Measurements from ENCODE around the gene KIAA1614.
"Not testable (repeated sequence)": the region's sequence is repeated elsewhere in the genome, so short reads cannot be mapped to it uniquely, and the experiment has no call there.

KIAA1614 gene

DNA sequence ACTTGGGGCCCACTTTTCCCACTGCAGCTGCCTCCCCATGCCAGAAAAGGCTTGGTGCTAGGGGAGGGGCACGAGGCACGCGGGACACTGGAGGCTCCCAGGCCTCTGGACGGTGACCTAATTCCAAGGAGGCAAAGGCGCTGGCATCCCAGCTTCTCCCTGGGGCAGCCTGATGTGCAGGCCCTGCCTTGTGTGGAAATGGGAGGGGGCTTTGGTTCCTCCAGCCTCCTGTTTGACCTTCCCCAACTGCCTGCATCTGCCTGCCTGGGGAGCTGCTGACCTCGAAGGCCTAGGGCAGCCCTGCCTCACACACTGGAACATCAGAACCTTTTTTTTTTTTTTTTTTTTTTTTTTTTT, 39.9 kb downstream of the KIAA1614 start:
- H3K27me3 Mint-ChIP-seq: no peaks in the 10 kb centered on the region
- peaks cover 25% of the 10 kb centered on the region for H3K36me3 Mint-ChIP-seq (ENCODE audit: low read depth)
- H3K4me1 Mint-ChIP-seq (ENCODE audit: low read depth): peaks cover 10% of the 10 kb centered on the region
- H3K4me3 Mint-ChIP-seq: no peak overlapping the region
- peaks cover 4% of the 10 kb centered on the region for H3K9me3 Mint-ChIP-seq
- H3K27ac Mint-ChIP-seq: no peak overlapping the region

DNA sequence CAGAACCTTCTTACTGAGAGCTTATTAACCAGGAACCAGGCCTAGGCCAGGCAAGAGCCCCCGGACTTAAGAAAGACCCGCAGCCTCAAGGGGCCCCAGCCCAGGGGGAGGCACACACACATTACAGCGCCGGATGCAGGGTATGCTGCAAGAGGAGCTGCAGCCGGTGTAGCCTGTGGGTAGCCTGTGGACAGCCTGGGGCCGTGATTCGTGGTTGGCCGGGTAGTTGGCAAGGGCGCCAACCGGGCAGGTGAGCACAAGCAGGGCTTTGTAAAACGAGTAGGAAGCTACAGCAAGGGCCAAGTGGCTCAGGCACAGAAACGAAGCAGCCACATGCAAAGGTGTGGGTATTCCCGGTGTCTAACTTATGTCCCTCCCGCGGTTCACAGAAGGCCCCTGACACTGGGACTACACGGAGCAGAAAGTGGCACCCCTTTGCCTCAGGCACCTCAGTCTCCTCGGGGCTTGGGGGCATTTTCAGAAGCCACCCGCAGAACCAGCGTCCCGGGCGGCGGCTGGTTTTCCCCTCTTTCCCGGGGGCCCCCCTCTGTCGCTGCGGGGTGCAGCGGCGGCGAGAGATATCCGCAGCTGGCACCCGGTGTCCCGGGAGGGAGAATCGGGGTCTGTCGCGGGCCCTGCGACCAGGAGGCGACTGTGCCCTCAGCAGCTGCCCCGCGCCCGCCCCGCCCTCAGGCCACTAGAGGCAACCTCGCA, 40.8 kb downstream of the KIAA1614 start:
- Mint-ChIP-seq H3K4me3 (peak overlapping the region; percentile 73), H3K27me3 (no peaks in the 10 kb centered on the region), H3K9me3 (peaks cover 4% of the 10 kb centered on the region), H3K36me3 (ENCODE audit: low read depth) (peaks cover 24% of the 10 kb centered on the region), H3K4me1 (ENCODE audit: low read depth) (peaks cover 10% of the 10 kb centered on the region), H3K27ac (peak overlapping the region; percentile 45)

DNA sequence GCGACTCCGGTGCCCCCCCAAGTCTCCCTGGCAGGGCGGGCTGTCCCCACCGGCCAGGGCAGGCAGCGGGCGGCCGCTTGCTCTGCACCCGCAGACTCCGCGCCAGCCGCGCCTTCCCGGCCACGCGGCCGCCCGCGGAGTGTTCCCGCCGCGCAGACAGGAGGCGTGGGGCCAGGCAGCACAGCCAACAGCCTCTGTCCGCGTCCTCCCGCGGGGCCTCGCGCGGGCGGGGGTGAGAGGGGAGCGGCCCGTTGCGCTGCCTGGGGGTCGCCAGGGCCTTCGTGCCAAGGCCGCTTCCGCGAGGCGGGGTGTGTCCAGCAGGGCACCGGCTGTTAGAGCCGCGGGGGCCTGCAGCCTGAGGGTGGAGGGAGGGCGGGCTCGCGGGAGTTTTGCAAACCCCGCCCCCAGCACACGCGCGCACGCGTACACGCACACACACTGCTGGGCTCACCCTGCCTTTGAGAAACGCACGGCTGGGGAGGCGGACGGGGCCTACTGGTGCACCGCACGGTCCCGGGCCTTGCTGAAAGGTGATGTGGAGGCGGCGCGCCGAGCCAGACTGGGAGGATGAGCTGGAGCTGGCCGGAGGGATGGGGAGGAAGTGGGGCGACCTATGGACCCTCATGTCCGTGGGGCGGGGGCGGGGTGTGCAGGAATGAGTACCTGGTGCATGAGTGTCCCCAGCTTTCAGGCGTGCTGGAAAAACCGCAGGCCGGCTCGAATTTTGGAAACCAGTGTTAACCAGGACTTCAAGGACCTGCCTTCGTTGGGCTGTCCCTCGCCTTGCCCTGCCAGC, 41.5 kb downstream of the KIAA1614 start:
- no peak overlapping the region for H3K4me3 Mint-ChIP-seq
- peaks cover 25% of the 10 kb centered on the region for H3K36me3 Mint-ChIP-seq (ENCODE audit: low read depth)
- peaks cover 10% of the 10 kb centered on the region for H3K4me1 Mint-ChIP-seq (ENCODE audit: low read depth)
- no peak overlapping the region for H3K27ac Mint-ChIP-seq
- H3K27me3 Mint-ChIP-seq: no peaks in the 10 kb centered on the region
- H3K9me3 Mint-ChIP-seq: no peaks in the 10 kb centered on the region

GRCh38 chr1:180954801-180955165, 42.1 kb downstream of the KIAA1614 start:
- Mint-ChIP-seq H3K27ac (no peak overlapping the region), H3K4me3 (no peak overlapping the region), H3K9me3 (no peaks in the 10 kb centered on the region), H3K4me1 (ENCODE audit: low read depth) (peaks cover 10% of the 10 kb centered on the region), H3K27me3 (no peaks in the 10 kb centered on the region), H3K36me3 (ENCODE audit: low read depth) (peaks cover 26% of the 10 kb centered on the region)

GRCh38 chr1:180956028-180956640, 43.4 kb downstream of the KIAA1614 start:
- peaks cover 35% of the 10 kb centered on the region for H3K36me3 Mint-ChIP-seq (ENCODE audit: low read depth)
- H3K9me3 Mint-ChIP-seq: no peaks in the 10 kb centered on the region
- no peaks in the 10 kb centered on the region for H3K27me3 Mint-ChIP-seq
- peaks cover 10% of the 10 kb centered on the region for H3K4me1 Mint-ChIP-seq (ENCODE audit: low read depth)
- H3K4me3 Mint-ChIP-seq: no peak overlapping the region
- no peak overlapping the region for H3K27ac Mint-ChIP-seq

DNA sequence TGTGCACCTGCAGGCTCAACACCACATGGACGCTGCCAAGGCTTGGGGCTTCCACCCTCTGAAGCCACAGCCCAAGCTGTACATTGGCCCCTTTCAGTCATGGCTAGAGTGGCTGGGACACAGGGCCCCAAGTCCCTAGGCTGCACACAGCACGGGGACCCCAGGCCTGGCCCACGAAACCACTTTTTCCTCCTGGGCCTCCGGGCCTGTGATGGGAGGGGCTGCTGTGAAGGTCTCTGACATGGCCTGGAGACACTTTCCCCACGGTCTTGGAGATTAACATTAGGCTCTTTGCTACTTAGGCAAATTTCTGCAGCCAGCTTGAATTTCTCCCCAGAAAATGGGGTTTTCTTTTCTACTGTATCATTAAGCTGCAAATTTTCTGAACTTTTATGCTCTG, 46.9 kb downstream of the KIAA1614 start:
- not testable (repeated sequence) for H3K4me1 Mint-ChIP-seq (ENCODE audit: low read depth)
- peaks cover 48% of the 10 kb centered on the region for H3K36me3 Mint-ChIP-seq (ENCODE audit: low read depth)

GRCh38 chr1:180961622-180962021, 48.9 kb downstream of the KIAA1614 start:
- H3K27ac Mint-ChIP-seq: no peak overlapping the region
- H3K9me3 Mint-ChIP-seq: no peaks in the 10 kb centered on the region
- H3K36me3 Mint-ChIP-seq (ENCODE audit: low read depth): peaks cover 57% of the 10 kb centered on the region
- no peaks in the 10 kb centered on the region for H3K27me3 Mint-ChIP-seq
- no peak overlapping the region for H3K4me3 Mint-ChIP-seq
- peaks cover 5% of the 10 kb centered on the region for H3K4me1 Mint-ChIP-seq (ENCODE audit: low read depth)

More for the DNA sequence above, 46.9 kb downstream of the KIAA1614 start:
- not testable (repeated sequence) for H3K27ac Mint-ChIP-seq, H3K4me3 Mint-ChIP-seq, H3K9me3 Mint-ChIP-seq, H3K27me3 Mint-ChIP-seq

DNA sequence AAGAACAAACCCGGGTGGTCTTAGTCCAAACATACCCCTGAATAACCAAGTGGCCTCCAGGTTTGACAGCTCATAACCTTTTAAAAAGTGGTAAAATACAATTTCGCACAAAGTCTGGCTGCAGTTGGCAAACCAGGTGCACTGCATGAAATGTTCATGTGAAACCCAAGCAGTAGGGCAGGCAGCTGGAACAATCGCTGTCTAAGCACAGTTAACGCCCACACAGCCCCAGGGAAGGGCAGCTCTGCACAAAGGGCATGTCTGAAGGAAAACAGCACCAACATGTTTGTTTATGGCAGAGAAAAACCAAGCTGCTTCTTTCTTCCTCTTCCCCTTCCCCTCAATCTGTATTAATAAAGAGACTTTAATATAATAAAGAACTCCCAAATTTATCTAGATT, 49.5 kb downstream of the KIAA1614 start:
- Mint-ChIP-seq H3K27ac (no peak overlapping the region), H3K4me3 (no peak overlapping the region), H3K9me3 (no peaks in the 10 kb centered on the region), H3K27me3 (no peaks in the 10 kb centered on the region), H3K36me3 (ENCODE audit: low read depth) (peaks cover 54% of the 10 kb centered on the region), H3K4me1 (ENCODE audit: low read depth) (peaks cover 8% of the 10 kb centered on the region)

- Mint-ChIP-seq H3K4me3 (no peak overlapping the region), H3K27ac (no peak overlapping the region), H3K27me3 (no peaks in the 10 kb centered on the region), H3K9me3 (no peaks in the 10 kb centered on the region), H3K4me1 (ENCODE audit: low read depth) (peaks cover 8% of the 10 kb centered on the region), H3K36me3 (ENCODE audit: low read depth) (peaks cover 49% of the 10 kb centered on the region)
These were observed 51.4 kb downstream of the KIAA1614 start for GRCh38 chr1:180964056-180964455.

GRCh38 chr1:180964595-180964994, 51.9 kb downstream of the KIAA1614 start:
- Mint-ChIP-seq H3K4me3 (no peak overlapping the region), H3K4me1 (ENCODE audit: low read depth) (peaks cover 9% of the 10 kb centered on the region), H3K27ac (no peak overlapping the region), H3K36me3 (ENCODE audit: low read depth) (peaks cover 52% of the 10 kb centered on the region), H3K27me3 (no peaks in the 10 kb centered on the region), H3K9me3 (no peaks in the 10 kb centered on the region)

DNA sequence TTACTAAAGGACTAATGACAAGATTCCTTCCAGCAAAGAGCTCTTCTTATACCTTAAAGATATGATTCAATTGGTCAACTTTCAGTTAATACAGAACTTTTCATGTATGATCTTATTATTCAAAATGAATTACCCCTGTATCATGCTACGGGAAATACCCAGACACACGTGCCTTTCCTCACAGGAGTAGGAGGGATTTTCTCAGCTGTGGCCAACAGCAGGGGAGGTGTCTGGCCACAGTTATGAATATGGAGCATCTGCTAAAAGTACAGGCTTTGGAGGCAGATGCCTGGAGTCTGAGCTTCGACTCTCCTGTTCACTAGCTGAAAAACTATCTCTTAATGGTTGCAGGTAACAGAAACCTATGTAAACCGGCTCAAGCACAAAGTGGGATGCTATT, 53.6 kb downstream of the KIAA1614 start:
- Mint-ChIP-seq H3K27ac (no peak overlapping the region), H3K36me3 (ENCODE audit: low read depth) (peaks cover 53% of the 10 kb centered on the region)

DNA sequence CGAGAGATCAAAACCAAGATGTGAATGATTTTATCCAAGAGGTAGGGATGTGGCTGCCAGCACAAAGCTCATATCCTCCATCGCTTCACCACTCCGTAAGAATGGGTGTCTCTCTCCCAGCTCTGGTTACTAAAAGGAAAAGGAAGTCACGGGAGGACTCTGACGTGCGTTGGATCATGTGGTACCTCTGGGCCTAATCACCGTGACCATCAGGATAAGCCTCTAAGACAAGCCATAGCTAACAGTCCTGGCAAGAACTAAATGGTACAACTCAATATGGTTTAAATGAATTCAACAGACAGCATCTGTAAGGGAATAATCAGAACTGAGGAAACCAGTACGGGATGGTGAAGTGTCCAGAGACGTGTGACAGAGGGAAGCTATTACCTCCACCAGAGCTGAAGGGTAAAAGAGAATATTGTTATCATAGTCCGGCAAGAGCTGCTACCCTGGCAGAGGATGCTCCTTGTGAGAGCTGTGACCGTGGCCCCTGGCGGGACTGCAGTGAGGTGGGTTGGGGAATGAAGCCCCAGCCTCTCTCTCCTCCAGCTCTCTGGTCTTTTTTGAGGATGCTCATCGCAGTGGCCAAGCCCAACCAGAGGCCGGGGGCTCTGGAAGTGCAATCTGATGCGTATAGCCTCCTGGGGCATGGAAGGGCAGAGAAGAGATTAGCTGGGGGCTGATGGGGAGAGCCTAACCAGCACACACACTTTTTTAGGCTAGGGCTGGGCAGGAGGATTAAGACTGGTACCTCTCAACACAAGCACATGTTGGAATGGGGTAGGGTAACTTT, 54.2 kb downstream of the KIAA1614 start:
- Mint-ChIP-seq H3K4me1 (ENCODE audit: low read depth) (peaks cover 21% of the 10 kb centered on the region), H3K9me3 (no peaks in the 10 kb centered on the region), H3K27me3 (no peaks in the 10 kb centered on the region), H3K36me3 (ENCODE audit: low read depth) (peaks cover 53% of the 10 kb centered on the region), H3K27ac (no peak overlapping the region), H3K4me3 (no peak overlapping the region)

More for the DNA sequence above, 53.6 kb downstream of the KIAA1614 start:
- Mint-ChIP-seq H3K9me3 (no peaks in the 10 kb centered on the region), H3K4me1 (ENCODE audit: low read depth) (peaks cover 21% of the 10 kb centered on the region), H3K27me3 (no peaks in the 10 kb centered on the region), H3K4me3 (no peak overlapping the region)

- Mint-ChIP-seq H3K36me3 (ENCODE audit: low read depth) (peaks cover 57% of the 10 kb centered on the region), H3K9me3 (no peaks in the 10 kb centered on the region), H3K4me3 (no peak overlapping the region), H3K27me3 (no peaks in the 10 kb centered on the region), H3K4me1 (ENCODE audit: low read depth) (peaks cover 21% of the 10 kb centered on the region), H3K27ac (no peak overlapping the region)
These were observed 54.9 kb downstream of the KIAA1614 start for GRCh38 chr1:180967558-180967957.

GRCh38 chr1:180968834-180969233, 56.1 kb downstream of the KIAA1614 start:
- H3K27me3 Mint-ChIP-seq, H3K9me3 Mint-ChIP-seq, H3K4me3 Mint-ChIP-seq, H3K27ac Mint-ChIP-seq: not testable (repeated sequence)
- Mint-ChIP-seq H3K36me3 (ENCODE audit: low read depth) (peaks cover 67% of the 10 kb centered on the region), H3K4me1 (ENCODE audit: low read depth) (peaks cover 21% of the 10 kb centered on the region)

GRCh38 chr1:180969434-180969833, 56.7 kb downstream of the KIAA1614 start:
- Mint-ChIP-seq H3K36me3 (ENCODE audit: low read depth) (peaks cover 68% of the 10 kb centered on the region), H3K27me3 (no peaks in the 10 kb centered on the region), H3K4me1 (ENCODE audit: low read depth) (peaks cover 21% of the 10 kb centered on the region), H3K4me3 (no peak overlapping the region), H3K27ac (peak overlapping the region; percentile 18), H3K9me3 (no peaks in the 10 kb centered on the region)

All from stimulated activated naive CD8-positive, alpha-beta T cell treated with anti-CD3 and anti-CD28 coated beads, Interleukin-15, Interleukin-2, amounts not matched to agents 100 ng/mL and 50 ng/mL, for 24 hours (primary cell).